GM21423 (cell line): ENCODE data around the gene KCNIP3.
"Not testable (repeated sequence)": the region's sequence is repeated elsewhere in the genome, so short reads cannot be mapped to it uniquely, and the experiment has no call there.

ENCODE experiments used
- ATAC-seq: cut with Tn5 transposase; IDR thresholded peaks from one replicate; pipeline ENCODE4 v1.9.1; 2021; ENCODE audit warnings: mild to moderate bottlenecking, moderate library complexity; ENCODE audit not compliant: unreplicated experiment

KCNIP3 gene

DNA sequence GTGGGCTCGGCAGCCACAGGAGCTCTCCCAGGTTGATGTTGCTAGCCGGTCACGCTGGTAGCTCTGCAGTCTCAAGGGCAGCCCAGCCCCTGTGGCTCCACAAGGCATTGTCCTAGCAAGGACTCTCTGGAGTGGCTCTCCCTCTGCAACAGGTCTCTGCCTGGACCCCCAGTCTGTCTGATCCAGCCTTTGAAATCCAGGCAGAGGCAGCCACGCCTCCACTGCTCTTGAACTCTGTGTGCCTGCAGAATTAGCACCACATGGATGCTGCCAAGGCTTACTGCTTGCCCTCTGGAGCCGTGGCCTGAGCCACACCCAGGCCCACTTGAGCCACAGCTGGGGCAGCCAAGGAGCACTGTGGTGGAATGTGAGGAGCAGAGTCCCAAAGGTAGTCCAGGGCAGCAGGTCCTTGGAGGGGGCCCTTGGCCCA lies 62.4 kb downstream of the KCNIP3 start:
- no peak for ATAC-seq

DNA sequence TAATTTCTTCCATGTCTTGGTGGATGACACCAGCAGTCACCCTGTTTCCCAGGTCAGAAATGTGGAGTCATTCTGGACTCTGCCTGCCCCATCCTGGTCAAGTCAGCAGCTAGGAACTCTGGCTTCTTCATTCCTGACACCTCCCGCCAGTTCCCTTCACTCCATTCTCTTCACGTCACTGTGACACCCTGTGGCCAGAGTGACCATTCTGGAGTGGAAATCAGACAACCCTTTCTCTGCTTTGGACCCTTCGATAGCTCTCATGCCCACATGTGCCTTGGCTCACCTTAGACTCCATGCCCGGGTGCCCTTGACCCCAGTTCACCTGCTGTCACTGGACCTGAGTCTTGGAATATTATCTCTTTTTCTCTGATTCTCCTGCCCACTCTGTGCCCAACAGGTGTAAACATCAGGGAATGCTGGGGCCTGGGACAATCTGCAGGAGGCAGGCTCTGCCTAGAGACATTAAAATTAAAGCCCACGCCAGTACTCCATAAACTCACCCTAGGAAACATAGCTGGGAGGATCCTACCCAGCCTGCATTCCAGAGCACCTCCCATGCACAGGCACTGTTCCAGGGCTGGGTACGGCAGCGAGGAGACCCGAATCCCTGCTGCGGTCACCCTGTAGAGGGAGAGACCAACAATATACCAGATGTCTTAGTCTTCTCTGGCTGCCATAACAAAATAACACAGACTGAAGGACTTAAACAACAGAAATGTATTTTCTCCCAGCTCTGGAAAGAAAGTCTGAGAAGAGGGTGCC lies 64.3 kb downstream of the KCNIP3 start:
- no peak for ATAC-seq

GRCh38 chr2:95362486-95362885 lies 65.3 kb downstream of the KCNIP3 start:
- ATAC-seq: no peak

DNA sequence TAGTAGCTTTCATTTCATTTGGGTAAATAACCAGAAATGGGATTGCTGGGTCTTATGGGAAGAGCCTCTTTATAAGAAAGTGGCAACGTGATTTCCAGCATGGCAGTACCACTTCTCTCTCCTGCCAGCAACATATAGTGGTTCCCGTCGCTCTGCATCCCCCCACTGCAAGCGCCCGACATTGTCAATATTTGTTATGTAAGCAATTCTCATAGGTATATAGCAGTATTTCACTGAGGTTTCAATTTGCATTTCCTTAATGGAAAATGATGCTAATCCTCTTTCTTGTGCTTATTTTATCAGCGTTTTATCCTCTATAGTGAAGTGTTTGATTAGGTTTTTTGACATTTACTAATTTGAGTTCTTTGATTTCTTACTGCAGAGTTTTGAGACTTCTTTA lies 69.4 kb downstream of the KCNIP3 start:
- no peak for ATAC-seq

- no peak for ATAC-seq
These were observed 75.2 kb downstream of the KCNIP3 start for GRCh38 chr2:95372216-95372829.

DNA sequence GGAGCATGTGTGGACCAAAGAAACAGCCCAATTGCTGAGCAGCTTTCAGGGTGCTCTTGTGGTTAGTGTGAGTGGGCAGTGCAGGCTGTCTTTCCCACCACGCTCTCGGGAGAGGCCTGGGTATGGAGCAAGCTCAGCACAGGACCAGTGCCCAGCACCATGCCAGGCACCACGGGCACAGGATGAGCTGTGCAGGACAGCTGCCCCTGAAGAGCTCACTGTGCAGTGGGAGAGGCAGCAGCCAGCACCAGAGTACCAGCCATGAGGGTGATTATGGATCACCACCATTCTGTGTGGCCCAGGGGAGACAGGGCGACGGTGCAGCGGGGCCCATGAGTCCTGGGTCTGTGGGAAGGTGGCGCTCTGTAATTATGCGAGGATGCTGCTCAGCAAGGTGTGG lies 75.7 kb downstream of the KCNIP3 start:
- ATAC-seq: no peak

DNA sequence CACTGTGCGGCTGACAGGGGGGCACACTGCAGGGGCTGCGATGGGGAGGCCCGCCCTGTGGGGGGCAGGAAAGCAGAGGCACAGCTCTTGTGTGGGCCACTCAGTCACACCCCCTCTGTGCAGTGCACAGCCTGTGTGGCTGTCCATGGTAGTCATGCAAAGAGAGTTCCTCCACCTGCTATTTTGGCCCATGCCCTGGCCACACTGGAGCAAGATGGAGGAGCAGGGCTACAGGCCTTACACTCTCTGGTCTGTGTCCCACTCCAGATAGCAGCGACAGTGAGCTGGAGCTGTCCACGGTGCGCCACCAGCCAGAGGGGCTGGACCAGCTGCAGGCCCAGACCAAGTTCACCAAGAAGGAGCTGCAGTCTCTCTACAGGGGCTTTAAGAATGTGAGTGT lies 76.9 kb downstream of the KCNIP3 start:
- ATAC-seq: no peak

- no peak for ATAC-seq
These were observed 77.3 kb downstream of the KCNIP3 start for GRCh38 chr2:95374451-95374920.

DNA sequence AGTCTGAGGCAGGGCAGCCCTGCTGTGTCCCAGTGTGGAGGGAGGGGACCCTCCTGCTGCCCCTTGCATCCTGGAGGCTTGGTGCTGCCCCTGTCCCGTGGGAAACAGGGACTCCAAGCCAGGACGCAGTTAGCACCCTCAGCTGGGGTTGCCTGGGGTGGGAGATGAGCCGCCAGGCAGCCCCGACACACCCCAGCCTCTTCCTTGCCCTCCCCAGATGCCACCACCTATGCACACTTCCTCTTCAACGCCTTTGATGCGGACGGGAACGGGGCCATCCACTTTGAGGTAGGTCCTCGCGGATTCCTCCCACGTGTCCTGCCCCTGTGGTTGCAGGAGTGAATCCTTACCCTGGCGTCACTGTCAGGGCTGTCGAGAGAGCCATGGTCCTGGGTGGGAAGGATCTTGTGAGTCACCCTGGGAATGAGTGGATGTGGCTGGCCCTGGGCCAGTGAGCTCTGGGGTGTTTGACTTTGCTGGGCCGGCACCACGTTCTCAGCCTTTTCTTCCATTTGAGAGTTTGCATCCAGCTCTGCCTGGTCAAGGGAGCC lies 77.8 kb downstream of the KCNIP3 start:
- no peak for ATAC-seq

GRCh38 chr2:95375532-95376150 lies 78.5 kb downstream of the KCNIP3 start:
- ATAC-seq: no peak

GRCh38 chr2:95376311-95377215 lies 79.4 kb downstream of the KCNIP3 start:
- ATAC-seq: no peak

GRCh38 chr2:95377216-95378123 lies 80.3 kb downstream of the KCNIP3 start:
- ATAC-seq: no peak

GRCh38 chr2:95378281-95378680 lies 81.1 kb downstream of the KCNIP3 start:
- not testable (repeated sequence) for ATAC-seq

GRCh38 chr2:95379371-95379831 lies 82.3 kb downstream of the KCNIP3 start:
- ATAC-seq: no peak

- no peak for ATAC-seq
These were observed 83.1 kb downstream of the KCNIP3 start for GRCh38 chr2:95380280-95380679.

- ATAC-seq: no peak
These were observed 83.6 kb downstream of the KCNIP3 start for GRCh38 chr2:95380731-95381130.

DNA sequence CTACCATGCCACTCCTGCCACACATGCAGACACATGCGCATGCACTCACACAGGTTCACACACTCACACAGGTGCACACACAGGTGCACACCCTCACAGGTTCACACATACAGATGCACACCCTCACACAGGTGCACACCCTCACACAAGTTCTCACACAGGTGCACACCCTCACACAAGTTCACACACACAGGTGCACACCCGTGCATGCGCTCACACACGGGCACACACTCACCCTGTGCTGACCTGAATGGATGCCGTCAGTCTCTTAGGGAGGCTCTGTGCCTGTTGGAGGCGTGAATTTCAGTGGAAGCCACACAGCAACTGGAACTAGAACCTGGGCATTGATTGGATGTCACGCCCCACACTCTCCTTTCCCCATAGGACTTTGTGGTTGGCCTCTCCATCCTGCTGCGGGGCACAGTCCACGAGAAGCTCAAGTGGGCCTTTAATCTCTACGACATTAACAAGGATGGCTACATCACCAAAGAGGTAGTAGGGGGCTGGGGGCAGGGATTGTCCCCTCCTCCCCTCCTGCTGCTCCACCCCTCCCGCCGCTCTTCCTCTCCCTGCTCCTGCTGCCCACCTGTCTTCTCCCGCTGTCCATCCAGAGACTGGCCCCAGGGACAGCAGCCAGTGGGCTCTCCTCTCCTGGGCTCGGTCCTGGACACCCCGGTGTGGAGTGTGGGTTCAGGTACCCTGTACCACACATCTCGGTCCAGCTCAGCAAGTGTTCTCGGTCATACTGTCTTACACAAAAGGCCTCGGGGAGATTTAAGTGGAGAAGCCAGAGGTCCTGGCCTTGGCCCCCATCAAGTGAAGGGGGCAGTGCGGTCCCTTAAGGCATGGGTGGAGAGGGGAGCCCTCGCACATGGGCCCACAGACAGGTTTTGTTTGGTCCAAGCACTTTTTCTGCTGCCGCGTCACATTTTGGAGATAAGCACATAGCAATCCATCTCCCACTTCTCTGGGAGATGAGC lies 84.4 kb downstream of the KCNIP3 start:
- ATAC-seq: no peak

DNA sequence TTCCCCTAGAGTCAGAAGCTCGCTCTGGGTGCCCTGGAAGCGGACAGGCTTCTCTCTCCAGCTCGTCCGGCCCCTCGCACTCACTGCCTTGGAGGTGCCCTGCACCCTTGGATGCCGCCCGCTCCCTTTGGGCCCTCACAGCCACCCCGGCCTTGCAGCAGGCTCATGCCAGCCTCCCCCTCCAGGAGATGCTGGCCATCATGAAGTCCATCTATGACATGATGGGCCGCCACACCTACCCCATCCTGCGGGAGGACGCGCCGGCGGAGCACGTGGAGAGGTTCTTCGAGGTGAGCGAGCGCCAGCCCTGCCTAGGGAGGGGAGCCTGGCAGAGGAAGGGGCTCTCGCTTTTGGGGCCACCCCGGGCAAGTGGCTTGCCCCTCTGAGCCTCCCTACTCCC lies 85.0 kb downstream of the KCNIP3 start:
- ATAC-seq: no peak
